GM19324 (cell line): ENCODE results near the gene ACSL6.

Experiments used
- ATAC-seq: cut with Tn5 transposase; IDR thresholded peaks from one replicate; pipeline ENCODE4 v1.9.1; 2021; ENCODE audit warnings: mild to moderate bottlenecking, moderate library complexity; ENCODE audit not compliant: unreplicated experiment, low FRiP score

The ACSL6 gene

GRCh38 chr5:132001647-132002561, 9.6 kb downstream of the ACSL6 start:
- ATAC-seq: no peak

GRCh38 chr5:132000677-132001453, 10.6 kb downstream of the ACSL6 start:
- no peak for ATAC-seq

GRCh38 chr5:132000241-132000490, 11.3 kb downstream of the ACSL6 start:
- no peak for ATAC-seq

- ATAC-seq: no peak
Measured at GRCh38 chr5:131999441-132000240, 11.8 kb downstream of the ACSL6 start.

GRCh38 chr5:131999041-131999440, 12.4 kb downstream of the ACSL6 start:
- no peak for ATAC-seq

GRCh38 chr5:131998431-131999040, 12.9 kb downstream of the ACSL6 start:
- ATAC-seq: no peak

- ATAC-seq: no peak
Measured at GRCh38 chr5:131997727-131998117, 13.7 kb downstream of the ACSL6 start.

- ATAC-seq: no peak
Measured at GRCh38 chr5:131997026-131997726, 14.3 kb downstream of the ACSL6 start.

GRCh38 chr5:131996210-131997025, 15.0 kb downstream of the ACSL6 start:
- no peak for ATAC-seq

GRCh38 chr5:131994533-131995226, 16.8 kb downstream of the ACSL6 start:
- ATAC-seq: no peak

- no peak for ATAC-seq
Measured at GRCh38 chr5:131994090-131994489, 17.4 kb downstream of the ACSL6 start.

GRCh38 chr5:131993676-131994075, 17.8 kb downstream of the ACSL6 start:
- ATAC-seq: no peak

GRCh38 chr5:131992370-131992769, 19.1 kb downstream of the ACSL6 start:
- ATAC-seq: no peak

- no peak for ATAC-seq
Measured at GRCh38 chr5:131991593-131992324, 19.7 kb downstream of the ACSL6 start.

GRCh38 chr5:131990716-131991115, 20.7 kb downstream of the ACSL6 start:
- ATAC-seq: no peak

- no peak for ATAC-seq
Measured at GRCh38 chr5:131988601-131989000, 22.9 kb downstream of the ACSL6 start.

GRCh38 chr5:131987251-131987650, 24.2 kb downstream of the ACSL6 start:
- ATAC-seq: no peak
